Activated CD4-positive, alpha-beta T cell treated with anti-CD3 and anti-CD28 coated beads, Interleukin-2, Interleukin-6, amounts not matched to agents 100 ng/mL and 50 ng/mL, durations not matched to agents 16 hours and 8 hours (primary cell): ENCODE results near the gene ANKRD18A.

Source experiments
- DNase-seq: peaks from one replicate; pipeline ENCODE4 v3.0.0-alpha.2; 2020

Gene ANKRD18A

DNA sequence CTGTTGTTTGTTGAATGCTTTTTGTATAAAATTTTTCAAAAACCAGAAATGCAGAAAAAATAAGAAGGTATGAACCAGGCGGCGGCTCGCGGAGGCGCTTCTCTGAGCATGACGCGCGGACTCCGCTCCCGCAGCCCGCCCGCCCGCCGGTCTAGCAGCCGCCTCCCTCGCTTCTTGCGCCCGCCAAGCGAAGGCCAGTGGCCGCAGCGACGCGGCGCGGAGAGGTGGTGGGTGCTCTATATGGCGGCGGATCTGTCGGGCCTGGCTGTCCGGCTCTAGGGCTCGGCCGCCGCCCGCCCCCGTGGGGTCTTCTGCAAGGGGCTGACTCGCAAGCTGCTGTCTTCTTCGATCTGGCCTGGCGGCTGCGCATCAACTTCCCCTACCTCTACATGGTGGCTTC, 93.8 kb downstream of the ANKRD18A start:
- no peak for DNase-seq

DNA sequence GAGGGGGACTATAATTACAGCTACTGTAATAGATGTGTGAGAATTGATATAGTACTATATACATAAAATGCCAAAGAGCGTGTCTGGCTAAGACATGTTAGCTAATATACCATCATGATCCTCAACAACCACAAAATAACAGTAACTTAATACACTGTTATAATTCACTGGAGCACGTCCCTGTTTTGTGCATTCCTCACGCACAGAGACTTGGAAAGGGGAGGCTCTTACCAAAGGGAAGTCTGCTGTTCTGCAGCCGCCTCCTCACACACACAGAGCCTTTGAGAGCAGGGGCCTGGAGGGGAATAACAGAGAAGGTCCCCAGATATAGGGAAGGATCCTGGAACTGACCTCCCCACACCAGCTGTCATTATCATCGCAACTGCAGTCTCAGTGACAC, 97.3 kb downstream of the ANKRD18A start:
- DNase-seq: no peak

DNA sequence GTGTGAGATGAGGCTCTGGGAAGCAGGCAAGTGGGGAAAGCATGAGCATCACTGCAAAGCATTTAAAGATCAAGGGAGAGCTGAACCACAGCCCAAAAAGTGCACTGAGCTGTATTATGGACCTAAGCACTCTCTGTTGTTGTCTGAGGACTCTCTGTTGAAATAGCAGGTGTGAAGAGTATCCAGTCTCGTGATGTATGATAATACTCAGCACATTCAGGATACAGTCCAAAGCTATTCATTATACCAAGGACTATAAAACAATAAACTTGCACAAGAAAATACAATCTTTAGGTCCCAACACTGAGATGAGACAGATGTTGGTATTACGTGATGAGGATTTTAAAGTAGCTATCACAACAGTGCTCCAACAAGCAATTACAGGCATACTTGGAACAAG, 98.6 kb downstream of the ANKRD18A start:
- DNase-seq: no peak
